ENCODE measurements around the gene GIT2. TPM values are rescaled to one million over a fixed set of nuclear protein-coding genes. Genes with fewer than 3 reads are reported as not detected.

Gene GIT2
- total and polyA plus RNA-seq, 2 experiments from 2014 or later = 21.5 to 22.4 TPM

DNA sequence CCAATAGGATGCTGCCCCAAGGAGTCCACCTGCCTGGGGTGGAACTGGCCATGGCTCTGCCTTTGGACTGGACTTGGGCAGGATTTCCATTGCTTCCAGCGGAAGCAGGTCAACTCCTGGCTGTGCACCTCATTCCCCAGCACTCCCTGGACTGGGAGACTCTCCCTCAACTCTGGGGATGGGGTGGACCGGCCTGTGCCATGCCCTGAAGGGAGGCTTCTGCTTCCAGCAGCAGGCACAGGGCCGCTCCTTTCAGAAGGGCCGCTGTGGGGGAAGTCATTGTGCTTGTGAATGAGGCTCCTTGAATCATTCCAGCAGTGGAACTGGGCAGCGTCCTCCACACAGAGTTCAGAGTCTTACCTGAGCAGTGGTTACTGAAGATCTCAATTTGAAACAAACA is 73.1 kb downstream of the GIT2 start:
- H3K36me3 ChIP-seq (replicated peaks; ENCODE audit: insufficient read depth, low read depth) = no peaks in the 10 kb centered on the region
- TF ChIP-seq, protein P1, sequence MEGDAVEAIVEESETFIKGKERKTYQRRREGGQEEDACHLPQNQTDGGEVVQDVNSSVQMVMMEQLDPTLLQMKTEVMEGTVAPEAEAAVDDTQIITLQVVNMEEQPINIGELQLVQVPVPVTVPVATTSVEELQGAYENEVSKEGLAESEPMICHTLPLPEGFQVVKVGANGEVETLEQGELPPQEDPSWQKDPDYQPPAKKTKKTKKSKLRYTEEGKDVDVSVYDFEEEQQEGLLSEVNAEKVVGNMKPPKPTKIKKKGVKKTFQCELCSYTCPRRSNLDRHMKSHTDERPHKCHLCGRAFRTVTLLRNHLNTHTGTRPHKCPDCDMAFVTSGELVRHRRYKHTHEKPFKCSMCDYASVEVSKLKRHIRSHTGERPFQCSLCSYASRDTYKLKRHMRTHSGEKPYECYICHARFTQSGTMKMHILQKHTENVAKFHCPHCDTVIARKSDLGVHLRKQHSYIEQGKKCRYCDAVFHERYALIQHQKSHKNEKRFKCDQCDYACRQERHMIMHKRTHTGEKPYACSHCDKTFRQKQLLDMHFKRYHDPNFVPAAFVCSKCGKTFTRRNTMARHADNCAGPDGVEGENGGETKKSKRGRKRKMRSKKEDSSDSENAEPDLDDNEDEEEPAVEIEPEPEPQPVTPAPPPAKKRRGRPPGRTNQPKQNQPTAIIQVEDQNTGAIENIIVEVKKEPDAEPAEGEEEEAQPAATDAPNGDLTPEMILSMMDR (IDR thresholded peaks at IDR 0.05; ENCODE audit: poor library complexity) = no peak
- TF ChIP-seq EZH2phosphoT487 (IDR thresholded peaks at IDR 0.05; ENCODE audit: low read depth, severe bottlenecking, unreplicated experiment) (no peak), EZH2 (IDR thresholded peaks at IDR 0.05; ENCODE audit: borderline replicate concordance) (no peak)
- H3K4me1 ChIP-seq (ENCODE audit: insufficient read depth) = no peaks in the 10 kb centered on the region
- WGBS (ENCODE audit: low lambda C conversion rate, missing lambda C conversion rate) = 86% methylated on average over 5 of the region's 5 CpGs
- H2AFZ ChIP-seq = no peak overlapping the region
- H3K9me2 ChIP-seq (replicated peaks; ENCODE audit: insufficient read depth) = no peaks in the 10 kb centered on the region
- H3K27ac ChIP-seq = no peak overlapping the region
- no peaks in the 10 kb centered on the region for H3K9me3 ChIP-seq (ENCODE audit: low read depth)
- no peak overlapping the region for H3K4me2 ChIP-seq
- DNase-seq (ENCODE audit: low spot score) = no peak
- no peaks in the 10 kb centered on the region for H3K27me3 ChIP-seq
- no peak overlapping the region for H3K4me3 ChIP-seq
- no peaks in the 10 kb centered on the region for H4K20me1 ChIP-seq (ENCODE audit: insufficient read depth, poor library complexity, severe bottlenecking)
- no peaks in the 10 kb centered on the region for H3K79me2 ChIP-seq

DNA sequence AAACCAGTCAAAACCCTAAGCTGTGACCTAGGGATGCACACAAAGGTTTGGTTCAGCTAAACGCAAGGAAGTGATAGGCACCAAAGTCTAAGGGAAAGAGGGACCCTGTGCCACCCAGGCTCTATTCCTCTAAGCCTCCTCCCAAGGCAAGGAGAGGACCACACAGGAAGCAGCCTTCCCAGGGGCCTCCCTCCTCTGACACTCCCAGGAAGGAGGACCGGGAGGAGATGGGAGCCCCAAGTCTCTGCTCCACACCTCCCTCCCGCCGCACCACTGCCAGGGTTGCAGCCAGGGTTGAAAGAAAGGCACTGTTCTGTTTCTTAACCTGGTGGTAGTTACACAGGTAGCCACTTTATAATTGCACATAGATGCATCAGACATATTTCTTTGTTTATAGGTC is 74.2 kb downstream of the GIT2 start:
- no peak overlapping the region for H3K4me3 ChIP-seq
- 91% methylated on average over 4 of the region's 4 CpGs for WGBS (ENCODE audit: low lambda C conversion rate, missing lambda C conversion rate)
- no peak overlapping the region for H3K27ac ChIP-seq
- no peaks in the 10 kb centered on the region for H3K4me1 ChIP-seq (ENCODE audit: insufficient read depth)
- H3K27me3 ChIP-seq = no peaks in the 10 kb centered on the region
- H4K20me1 ChIP-seq (ENCODE audit: insufficient read depth, poor library complexity, severe bottlenecking) = no peaks in the 10 kb centered on the region
- no peak overlapping the region for H3K4me2 ChIP-seq
- DNase-seq (ENCODE audit: low spot score) = no peak
- TF ChIP-seq EZH2 (IDR thresholded peaks at IDR 0.05; ENCODE audit: borderline replicate concordance) (no peak), EZH2phosphoT487 (IDR thresholded peaks at IDR 0.05; ENCODE audit: low read depth, severe bottlenecking, unreplicated experiment) (no peak)
- TF ChIP-seq, protein P1 (IDR thresholded peaks at IDR 0.05; ENCODE audit: poor library complexity) = no peak
- no peaks in the 10 kb centered on the region for H3K36me3 ChIP-seq (replicated peaks; ENCODE audit: insufficient read depth, low read depth)
- H2AFZ ChIP-seq = no peak overlapping the region
- H3K79me2 ChIP-seq = no peaks in the 10 kb centered on the region
- no peaks in the 10 kb centered on the region for H3K9me3 ChIP-seq (ENCODE audit: low read depth)
- no peaks in the 10 kb centered on the region for H3K9me2 ChIP-seq (replicated peaks; ENCODE audit: insufficient read depth)

DNA sequence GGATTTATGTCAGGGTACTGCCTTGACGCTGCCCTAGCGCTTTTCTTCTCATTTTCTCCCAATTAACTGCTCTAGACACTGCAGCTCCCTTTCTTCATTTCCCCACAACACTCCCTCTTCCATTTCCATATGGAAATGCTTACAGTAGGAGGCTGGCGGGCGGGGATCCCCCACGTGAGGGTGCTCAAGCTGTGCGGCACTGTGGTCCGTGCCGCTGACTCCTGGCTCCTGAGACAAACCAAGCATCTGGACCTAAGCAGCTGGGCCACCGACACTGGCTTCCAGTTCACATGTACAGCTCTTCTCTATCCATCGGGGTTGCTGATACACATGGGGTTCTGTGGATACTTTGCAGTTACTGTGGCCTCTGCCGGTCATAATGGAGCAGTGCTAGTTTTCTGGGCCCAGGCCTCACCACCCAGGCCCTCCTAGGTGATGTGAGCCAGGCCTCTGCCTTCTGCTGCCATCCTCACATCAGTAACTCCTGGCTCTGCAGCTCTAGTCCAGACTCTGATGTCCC is 75.8 kb downstream of the GIT2 start:
- TF ChIP-seq EZH2 (IDR thresholded peaks at IDR 0.05; ENCODE audit: borderline replicate concordance) (no peak), EZH2phosphoT487 (IDR thresholded peaks at IDR 0.05; ENCODE audit: low read depth, severe bottlenecking, unreplicated experiment) (no peak)
- TF ChIP-seq, protein P1 (IDR thresholded peaks at IDR 0.05; ENCODE audit: poor library complexity) = no peak
- Histone ChIP-seq H3K9me3 (ENCODE audit: low read depth) (no peaks in the 10 kb centered on the region), H3K27ac (no peak overlapping the region), H3K4me2 (no peak overlapping the region), H3K36me3 (replicated peaks; ENCODE audit: insufficient read depth, low read depth) (no peaks in the 10 kb centered on the region), H3K79me2 (no peaks in the 10 kb centered on the region), H2AFZ (no peak overlapping the region), H4K20me1 (ENCODE audit: insufficient read depth, poor library complexity, severe bottlenecking) (no peaks in the 10 kb centered on the region), H3K4me3 (no peak overlapping the region), H3K9me2 (replicated peaks; ENCODE audit: insufficient read depth) (no peaks in the 10 kb centered on the region), H3K4me1 (ENCODE audit: insufficient read depth) (no peaks in the 10 kb centered on the region), H3K27me3 (no peaks in the 10 kb centered on the region)
- 90% methylated on average over 11 of the region's 11 CpGs for WGBS (ENCODE audit: low lambda C conversion rate, missing lambda C conversion rate)
- DNase-seq (ENCODE audit: low spot score) = no peak

DNA sequence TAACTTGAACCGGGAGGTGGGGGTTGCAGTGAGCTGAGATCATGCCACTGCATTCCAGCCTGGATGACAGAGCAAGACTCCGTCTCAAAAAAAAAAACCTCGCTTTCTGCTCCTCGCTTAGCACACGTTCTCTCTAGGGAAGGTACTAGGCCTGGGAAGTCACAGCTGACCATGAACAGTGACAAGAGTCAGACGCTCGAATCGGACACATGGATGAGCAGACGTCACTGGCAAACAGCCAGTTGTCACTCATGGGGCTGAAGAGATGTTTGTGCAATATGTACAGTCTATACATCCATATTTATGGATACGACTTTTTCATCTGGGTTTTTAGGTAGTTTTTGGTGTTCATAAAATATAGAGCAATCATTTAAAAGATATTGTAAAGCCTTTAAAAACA is 76.7 kb downstream of the GIT2 start:
- DNase-seq (ENCODE audit: low spot score) = no peak
- TF ChIP-seq, protein P1 (IDR thresholded peaks at IDR 0.05; ENCODE audit: poor library complexity) = no peak
- TF ChIP-seq EZH2 (IDR thresholded peaks at IDR 0.05; ENCODE audit: borderline replicate concordance) (no peak), EZH2phosphoT487 (IDR thresholded peaks at IDR 0.05; ENCODE audit: low read depth, severe bottlenecking, unreplicated experiment) (no peak)

More for the DNA sequence above, 76.7 kb downstream of the GIT2 start:
- Histone ChIP-seq H4K20me1 (ENCODE audit: insufficient read depth, poor library complexity, severe bottlenecking) (no peaks in the 10 kb centered on the region), H3K4me3 (no peak overlapping the region), H3K27ac (no peak overlapping the region), H3K36me3 (replicated peaks; ENCODE audit: insufficient read depth, low read depth) (no peaks in the 10 kb centered on the region), H3K79me2 (no peaks in the 10 kb centered on the region), H3K4me1 (ENCODE audit: insufficient read depth) (no peaks in the 10 kb centered on the region), H3K9me3 (ENCODE audit: low read depth) (no peaks in the 10 kb centered on the region), H3K27me3 (no peaks in the 10 kb centered on the region), H3K4me2 (no peak overlapping the region), H2AFZ (no peak overlapping the region), H3K9me2 (replicated peaks; ENCODE audit: insufficient read depth) (no peaks in the 10 kb centered on the region)
- 92% methylated on average over 10 of the region's 10 CpGs for WGBS (ENCODE audit: low lambda C conversion rate, missing lambda C conversion rate)

Measured in hepatocyte (in vitro differentiated cells).